HepG2 (cell line): ENCODE data around the gene KDR.

Experiments used
- EP300 ChIP-seq, 3 experiments: sonication (generic) in 1 of 3; formaldehyde crosslinking in 1 of 3; IDR thresholded peaks; 2 replicates each; pipeline versions ENCODE4 v1.5.1 to v1.6.1; 2011 to 2020; ENCODE audit warnings: low read depth in 2 of 3, low read length in 2 of 3, borderline replicate concordance in 1 of 3, improper control_type of control experiment in 1 of 3, mild to moderate bottlenecking in 1 of 3, missing genetic modification reagents in 1 of 3, moderate library complexity in 1 of 3
- MAZ ChIP-seq, 2 experiments: sonication (generic) in 1 of 2; formaldehyde crosslinking in 1 of 2; IDR thresholded peaks; 2 replicates each; pipeline versions ENCODE4 v1.5.0 to v1.6.1; 2012 to 2020; ENCODE audit warnings: low read depth in 2 of 2, mild to moderate bottlenecking in 2 of 2, borderline replicate concordance in 1 of 2, improper control_type of control experiment in 1 of 2, low read length in 1 of 2, missing genetic modification reagents in 1 of 2, moderate library complexity in 1 of 2
- MXD4 ChIP-seq: IDR thresholded peaks from 2 replicates; pipeline ENCODE4 v1.6.1; 2016; ENCODE audit warnings: mild to moderate bottlenecking, missing biosample characterization, missing genetic modification reagents
- MXI1 ChIP-seq: IDR thresholded peaks from 3 replicates; pipeline ENCODE4 v1.6.1; 2012; ENCODE audit warnings: low read depth, low read length, inconsistent platforms, borderline replicate concordance
- NPAS2 ChIP-seq: sonication (generic); formaldehyde crosslinking; IDR thresholded peaks from 2 replicates; pipeline ENCODE4 v1.8.0; 2022; ENCODE audit warnings: mild to moderate bottlenecking, missing genetic modification reagents, borderline replicate concordance
- POLR2AphosphoS5 ChIP-seq: IDR thresholded peaks from 2 replicates; pipeline ENCODE4 v1.6.1; 2012; ENCODE audit warnings: low read depth, low read length
- YY1 ChIP-seq: IDR thresholded peaks from 2 replicates; pipeline ENCODE4 v1.6.1; 2011; ENCODE audit warnings: low read length, low read depth, moderate library complexity, mild to moderate bottlenecking; ENCODE audit not compliant: insufficient read depth, insufficient replicate concordance
- ZMYM4 ChIP-seq: sonication (generic); formaldehyde crosslinking; IDR thresholded peaks from 2 replicates; pipeline ENCODE4 v1.8.1; 2023; ENCODE audit warnings: mild to moderate bottlenecking, missing genetic modification reagents
- ZNF274 ChIP-seq: sonication (generic); formaldehyde crosslinking; IDR thresholded peaks from 2 replicates; pipeline ENCODE4 v1.5.1; 2020; ENCODE audit warnings: mild to moderate bottlenecking, missing genetic modification reagents
- ZNF644 ChIP-seq: IDR thresholded peaks from 2 replicates; pipeline ENCODE4 v1.6.1; 2016; ENCODE audit warnings: low read depth
- ZNF792 ChIP-seq: IDR thresholded peaks from 2 replicates; pipeline ENCODE4 v1.6.1; 2016
- TF ChIP-seq, protein P1 (sequence below): sonication (generic); formaldehyde crosslinking; IDR thresholded peaks from 2 replicates; pipeline ENCODE4 v1.5.0; 2020; ENCODE audit warnings: mild to moderate bottlenecking, missing genetic modification reagents, moderate library complexity

DNA sequence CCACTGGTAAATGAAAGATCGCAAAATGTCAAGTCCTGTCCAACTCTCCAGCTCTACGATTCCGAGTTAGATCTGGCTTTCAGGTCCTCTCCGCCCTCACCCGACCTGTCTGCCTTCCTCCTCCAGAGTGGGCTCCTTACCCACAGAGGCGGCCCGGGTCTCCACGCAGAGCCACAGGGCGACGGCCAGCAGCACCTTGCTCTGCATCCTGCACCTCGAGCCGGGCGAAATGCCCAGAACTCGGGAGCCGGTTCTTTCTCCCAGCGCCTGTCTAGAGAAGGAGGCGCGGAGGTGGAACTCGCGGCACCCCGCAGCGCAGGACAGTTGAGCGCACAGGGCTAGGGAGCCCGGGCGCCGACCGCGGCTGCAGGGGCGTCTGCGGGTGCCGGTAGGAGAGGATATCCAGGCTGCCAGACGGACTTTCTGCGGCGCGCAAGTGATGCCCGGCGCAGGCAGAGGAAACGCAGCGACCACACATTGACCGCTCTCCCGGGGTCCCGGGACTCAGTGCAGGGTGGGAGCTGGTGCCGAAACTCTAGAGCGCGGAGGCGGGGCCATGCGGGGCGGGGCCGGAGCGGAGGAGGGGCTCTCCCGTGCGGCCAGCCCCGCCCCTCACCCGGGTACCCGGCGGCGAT, at the start of gene KDR:
- no peak for TF ChIP-seq ZMYM4 (CRISPR knock-in tag)
- TF ChIP-seq, protein P1, sequence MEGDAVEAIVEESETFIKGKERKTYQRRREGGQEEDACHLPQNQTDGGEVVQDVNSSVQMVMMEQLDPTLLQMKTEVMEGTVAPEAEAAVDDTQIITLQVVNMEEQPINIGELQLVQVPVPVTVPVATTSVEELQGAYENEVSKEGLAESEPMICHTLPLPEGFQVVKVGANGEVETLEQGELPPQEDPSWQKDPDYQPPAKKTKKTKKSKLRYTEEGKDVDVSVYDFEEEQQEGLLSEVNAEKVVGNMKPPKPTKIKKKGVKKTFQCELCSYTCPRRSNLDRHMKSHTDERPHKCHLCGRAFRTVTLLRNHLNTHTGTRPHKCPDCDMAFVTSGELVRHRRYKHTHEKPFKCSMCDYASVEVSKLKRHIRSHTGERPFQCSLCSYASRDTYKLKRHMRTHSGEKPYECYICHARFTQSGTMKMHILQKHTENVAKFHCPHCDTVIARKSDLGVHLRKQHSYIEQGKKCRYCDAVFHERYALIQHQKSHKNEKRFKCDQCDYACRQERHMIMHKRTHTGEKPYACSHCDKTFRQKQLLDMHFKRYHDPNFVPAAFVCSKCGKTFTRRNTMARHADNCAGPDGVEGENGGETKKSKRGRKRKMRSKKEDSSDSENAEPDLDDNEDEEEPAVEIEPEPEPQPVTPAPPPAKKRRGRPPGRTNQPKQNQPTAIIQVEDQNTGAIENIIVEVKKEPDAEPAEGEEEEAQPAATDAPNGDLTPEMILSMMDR, result no peak
- TF ChIP-seq MXI1, result no peak
- TF ChIP-seq MXD4 (CRISPR knock-in tag), result no peak
- no peak for TF ChIP-seq ZNF274 (CRISPR knock-in tag)
- no peak for TF ChIP-seq ZNF792 (CRISPR knock-in tag)
- no peak for TF ChIP-seq POLR2AphosphoS5
- TF ChIP-seq NPAS2, result no peak
- no peak for TF ChIP-seq YY1
- TF ChIP-seq ZNF644 (CRISPR knock-in tag), result no peak
- no peak for TF ChIP-seq MAZ (IDR thresholded peaks at IDR 0.05; ENCODE audit: borderline replicate concordance, low read depth, low read length)
- TF ChIP-seq MAZ (CRISPR knock-in tag; IDR thresholded peaks at IDR 0.05; ENCODE audit: low read depth), result no peak
- no peak for TF ChIP-seq EP300 (IDR thresholded peaks at IDR 0.05; ENCODE audit: low read depth in 2 of 2, low read length in 2 of 2)
- no peak for TF ChIP-seq EP300 (CRISPR knock-in tag; IDR thresholded peaks at IDR 0.05; ENCODE audit: borderline replicate concordance)
